Epithelial cell of proximal tubule (primary cell): ENCODE measurements around the gene NCLN. TPM values are rescaled to one million over a fixed set of nuclear protein-coding genes. Genes with fewer than 3 reads are reported as not detected.
A peak's percentile ranks its signal among the peaks of the same experiment; 100 is the strongest.

Experiments
- DNase-seq: peaks from one replicate; pipeline ENCODE4 v3.0.0-alpha.2; 2011; ENCODE audit warnings: low read depth
- H3K4me3 ChIP-seq: 2 replicates; pipeline ENCODE4 v1.5.1; 2011; ENCODE audit warnings: low read depth, mild to moderate bottlenecking, low read length
- total RNA-seq: library from RNA; depleted of rRNA; stranded (reverse); fragments of >200 nt; gene quantifications from 2 replicates; pipeline ENCODE4 v1.2.3, GENCODE V29; 2015
- TF ChIP-seq, protein P1 (sequence below): conservative IDR thresholded peaks from 2 replicates; pipeline ENCODE4 v1.5.1; 2012; ENCODE audit warnings: low read depth, mild to moderate bottlenecking, low read length

NCLN gene
- total RNA-seq, 1 donor from 2014 or later, result 59.7 TPM

DNA sequence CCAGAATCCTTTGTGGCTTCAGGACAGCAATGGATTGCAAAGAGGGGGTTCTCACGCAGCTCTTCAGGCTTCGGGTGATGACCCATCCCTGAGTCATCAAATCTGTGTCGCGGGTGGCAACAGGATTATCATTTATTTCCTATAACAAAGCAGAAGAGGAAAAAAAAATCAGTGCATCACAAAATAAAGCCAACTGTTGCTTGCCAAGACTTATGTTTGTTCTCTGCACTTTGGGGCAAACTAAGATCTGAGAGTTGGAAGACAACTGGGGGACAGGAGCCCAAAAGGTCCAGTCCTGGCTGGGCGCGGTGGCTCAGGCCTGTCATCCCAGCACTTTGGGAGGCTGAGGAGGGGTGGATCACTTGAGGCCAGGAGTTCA, 43.4 kb upstream of the NCLN start:
- DNase-seq, result no peak
- TF ChIP-seq, protein P1, sequence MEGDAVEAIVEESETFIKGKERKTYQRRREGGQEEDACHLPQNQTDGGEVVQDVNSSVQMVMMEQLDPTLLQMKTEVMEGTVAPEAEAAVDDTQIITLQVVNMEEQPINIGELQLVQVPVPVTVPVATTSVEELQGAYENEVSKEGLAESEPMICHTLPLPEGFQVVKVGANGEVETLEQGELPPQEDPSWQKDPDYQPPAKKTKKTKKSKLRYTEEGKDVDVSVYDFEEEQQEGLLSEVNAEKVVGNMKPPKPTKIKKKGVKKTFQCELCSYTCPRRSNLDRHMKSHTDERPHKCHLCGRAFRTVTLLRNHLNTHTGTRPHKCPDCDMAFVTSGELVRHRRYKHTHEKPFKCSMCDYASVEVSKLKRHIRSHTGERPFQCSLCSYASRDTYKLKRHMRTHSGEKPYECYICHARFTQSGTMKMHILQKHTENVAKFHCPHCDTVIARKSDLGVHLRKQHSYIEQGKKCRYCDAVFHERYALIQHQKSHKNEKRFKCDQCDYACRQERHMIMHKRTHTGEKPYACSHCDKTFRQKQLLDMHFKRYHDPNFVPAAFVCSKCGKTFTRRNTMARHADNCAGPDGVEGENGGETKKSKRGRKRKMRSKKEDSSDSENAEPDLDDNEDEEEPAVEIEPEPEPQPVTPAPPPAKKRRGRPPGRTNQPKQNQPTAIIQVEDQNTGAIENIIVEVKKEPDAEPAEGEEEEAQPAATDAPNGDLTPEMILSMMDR, result no peak
- H3K4me3 ChIP-seq, result no peak overlapping the region

DNA sequence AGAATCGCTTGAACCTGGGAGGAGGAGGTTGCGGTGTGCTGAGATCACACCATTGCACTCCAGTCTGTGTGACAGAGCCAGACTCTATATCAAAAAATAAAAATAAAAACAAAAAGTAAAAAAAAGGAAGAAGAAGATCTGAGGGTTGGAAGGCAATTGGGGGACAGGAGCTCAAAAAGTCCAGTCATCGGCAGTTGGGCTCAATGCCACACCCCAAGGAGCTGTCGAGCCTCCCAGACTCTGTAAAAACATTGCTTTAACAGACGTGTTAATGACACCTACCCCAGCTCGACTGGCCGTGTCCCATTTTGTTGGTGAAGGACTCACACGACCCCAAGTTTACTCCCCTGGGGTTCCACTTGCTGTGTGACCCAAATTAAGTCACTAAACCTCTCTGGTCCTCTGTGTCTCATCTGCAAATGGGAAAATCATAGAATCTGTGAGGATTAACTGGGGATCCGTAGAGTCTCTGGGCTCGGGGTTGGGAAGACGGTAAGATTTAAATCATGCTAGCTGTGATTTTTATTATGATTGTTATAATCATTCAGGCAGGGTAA, 42.9 kb upstream of the NCLN start:
- H3K4me3 ChIP-seq, result no peak overlapping the region
- no peak for DNase-seq
- TF ChIP-seq, protein P1, result no peak

DNA sequence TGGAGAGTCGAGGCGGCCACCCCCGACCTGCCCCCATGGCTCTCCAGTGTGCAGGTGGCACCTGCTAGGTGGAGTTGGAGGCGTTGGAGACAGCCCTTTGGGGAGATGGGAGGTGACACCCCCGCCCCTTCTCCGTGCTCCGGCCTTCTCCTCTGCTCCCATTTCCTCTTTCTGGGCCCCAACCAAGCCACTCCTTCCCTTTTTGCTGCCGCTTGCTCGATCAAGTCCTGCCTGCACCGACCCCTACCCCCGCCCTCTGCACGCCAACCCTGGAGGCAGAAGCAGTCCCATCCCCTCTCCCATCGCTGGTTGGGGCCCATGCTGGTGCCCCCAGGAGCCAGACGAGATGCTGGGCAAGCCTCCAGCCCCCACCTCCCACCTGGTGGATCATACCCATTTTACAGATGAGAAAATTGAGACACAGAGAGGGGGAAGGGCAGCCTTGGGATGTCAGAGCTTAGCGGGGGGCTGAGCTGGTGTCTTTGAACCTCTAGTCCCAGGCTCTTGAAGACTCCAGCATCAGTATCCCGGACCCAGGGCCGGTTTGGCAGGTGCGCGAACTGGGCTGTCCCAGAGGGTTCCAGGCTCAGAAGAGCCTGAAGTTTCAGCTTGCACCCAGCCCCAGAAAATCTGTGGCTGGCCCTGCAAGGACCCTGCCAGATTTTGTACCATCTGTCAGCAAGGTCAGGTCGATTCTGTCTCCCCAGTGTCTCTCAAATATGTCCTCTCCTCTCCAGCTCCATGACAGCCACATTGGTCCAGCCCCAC, 39.6 kb upstream of the NCLN start:
- TF ChIP-seq, protein P1, result no peak
- DNase-seq, result no peak
- H3K4me3 ChIP-seq, result no peak overlapping the region

DNA sequence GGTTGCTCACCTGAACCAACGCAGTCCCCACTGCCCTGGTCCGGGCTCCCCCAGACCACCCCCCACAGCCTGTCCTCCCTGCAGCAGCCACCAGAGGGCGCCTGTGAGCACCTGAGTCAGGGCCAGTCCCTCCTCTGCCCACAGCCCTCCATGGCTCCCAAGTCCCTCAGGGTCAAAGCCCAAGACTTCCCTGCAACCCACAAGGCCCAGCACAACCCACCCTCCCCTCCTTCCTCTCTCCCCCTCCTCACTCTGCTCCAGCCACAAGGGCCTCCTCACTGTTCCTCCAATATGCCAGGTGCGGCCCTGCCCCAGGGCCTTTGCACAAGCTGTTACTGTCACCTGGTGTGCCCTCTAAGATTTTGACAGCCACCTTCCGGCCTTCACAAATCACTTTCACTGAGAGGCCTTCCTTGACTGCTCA, 39.0 kb upstream of the NCLN start:
- TF ChIP-seq, protein P1, result peak; percentile 78
- DNase-seq, result no peak

DNA sequence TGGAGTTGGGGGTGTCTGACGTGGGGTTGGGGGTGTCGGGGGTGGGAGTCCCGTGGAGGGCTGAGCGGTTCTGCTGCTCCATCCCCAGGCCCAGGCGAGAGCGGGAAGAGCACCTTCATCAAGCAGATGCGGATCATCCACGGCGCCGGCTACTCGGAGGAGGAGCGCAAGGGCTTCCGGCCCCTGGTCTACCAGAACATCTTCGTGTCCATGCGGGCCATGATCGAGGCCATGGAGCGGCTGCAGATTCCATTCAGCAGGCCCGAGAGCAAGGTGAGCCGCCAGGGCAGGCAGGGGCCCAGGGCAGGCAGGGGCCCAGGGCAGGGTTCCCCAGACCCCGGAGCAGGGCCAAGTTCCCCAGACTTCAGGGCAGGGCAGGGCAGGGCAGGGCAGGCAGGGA, 37.2 kb upstream of the NCLN start:
- TF ChIP-seq, protein P1, result no peak
- DNase-seq, result no peak
- H3K4me3 ChIP-seq, result no peak overlapping the region

More for the DNA sequence above, 39.0 kb upstream of the NCLN start:
- H3K4me3 ChIP-seq, result no peak overlapping the region

DNA sequence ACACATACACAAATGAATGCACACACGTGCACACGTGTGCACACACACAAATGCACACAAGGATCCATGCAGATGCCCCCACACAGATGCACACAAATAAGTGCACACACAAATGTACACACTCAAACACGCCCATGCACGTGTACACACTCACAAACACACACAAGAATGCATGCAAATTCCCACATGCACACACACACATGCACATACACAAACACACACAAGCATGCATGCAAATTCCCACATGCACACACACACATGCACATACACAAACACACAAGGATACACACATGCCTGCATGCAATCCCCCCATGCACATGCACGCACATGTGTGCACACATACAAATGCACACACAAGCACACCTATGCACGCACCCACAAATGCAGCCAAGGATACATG, 36.6 kb upstream of the NCLN start:
- TF ChIP-seq, protein P1, result no peak
- H3K4me3 ChIP-seq, result no peak overlapping the region
- DNase-seq, result no peak
